ENCODE results near the gene FMO2.

Gene FMO2

GRCh38 chr1:171185091-171185490, at the start of gene FMO2:
Gene FMO2, plus strand, starts transcription at chr1:171185300. Its CDS starts 414 bp downstream, at chr1:171185714.
- no peak for DNase-seq

DNA sequence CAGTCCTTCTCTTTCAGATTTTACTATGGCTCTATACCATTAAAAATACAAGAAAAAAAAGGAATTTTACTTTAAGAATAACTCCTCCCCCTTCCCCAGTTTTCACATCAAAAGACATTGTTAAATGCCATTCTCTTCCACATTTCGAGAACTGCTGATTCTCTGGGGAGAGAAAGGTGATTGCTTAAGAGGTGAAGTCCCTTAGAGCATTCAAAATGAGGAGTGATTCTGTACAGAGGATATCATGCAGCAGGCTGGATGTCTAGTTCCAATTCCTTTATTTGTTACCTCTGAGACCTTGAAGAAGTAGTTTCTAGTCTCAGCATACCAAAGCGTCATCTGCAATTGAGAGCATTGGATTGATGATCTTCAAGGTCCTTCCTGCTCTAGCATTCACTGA, 47.5 kb upstream of the FMO2 start:
- no peak for DNase-seq

GRCh38 chr1:171138980-171139379, 46.1 kb upstream of the FMO2 start:
- no peak for DNase-seq

DNA sequence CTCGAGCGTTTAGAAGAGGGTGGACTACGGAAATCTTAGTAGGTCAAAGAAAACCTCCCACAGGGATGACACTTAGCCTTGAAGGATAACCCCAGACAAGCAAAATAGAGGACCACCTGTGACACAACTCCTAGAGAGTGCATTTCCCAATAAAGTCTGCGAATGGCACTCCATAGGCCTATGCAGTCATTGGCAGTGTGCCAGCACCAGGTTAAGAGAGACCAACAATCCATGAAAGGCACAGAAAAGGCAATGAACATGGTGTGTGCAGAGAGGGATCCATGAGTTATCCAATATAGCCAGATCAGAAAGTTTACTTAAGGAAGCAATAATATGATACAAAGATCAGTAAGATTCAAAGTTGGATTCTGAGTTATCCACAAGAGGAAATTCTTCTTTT, 45.2 kb upstream of the FMO2 start:
- DNase-seq = no peak

DNA sequence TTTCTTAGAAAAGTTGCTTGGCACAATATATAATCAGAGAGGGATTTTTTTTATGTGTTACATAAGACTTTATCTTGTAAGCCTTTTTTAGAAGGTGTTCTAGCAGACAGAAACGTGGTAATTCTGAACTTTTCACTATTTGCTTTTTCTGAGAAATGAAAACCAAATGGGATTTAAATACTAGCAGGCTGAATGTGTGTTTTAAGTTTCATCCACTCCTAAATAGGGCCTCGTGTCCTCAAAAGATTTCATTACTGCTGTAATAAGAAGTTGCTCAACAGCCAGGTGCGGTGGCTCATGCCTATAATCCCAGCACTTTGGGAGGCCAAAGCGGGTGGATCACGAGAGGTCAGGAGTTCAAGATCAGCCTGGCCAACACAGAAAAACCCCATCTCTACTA, 44.7 kb upstream of the FMO2 start:
- DNase-seq = no peak

GRCh38 chr1:171140956-171141687, 44.0 kb upstream of the FMO2 start:
- DNase-seq = no peak

DNA sequence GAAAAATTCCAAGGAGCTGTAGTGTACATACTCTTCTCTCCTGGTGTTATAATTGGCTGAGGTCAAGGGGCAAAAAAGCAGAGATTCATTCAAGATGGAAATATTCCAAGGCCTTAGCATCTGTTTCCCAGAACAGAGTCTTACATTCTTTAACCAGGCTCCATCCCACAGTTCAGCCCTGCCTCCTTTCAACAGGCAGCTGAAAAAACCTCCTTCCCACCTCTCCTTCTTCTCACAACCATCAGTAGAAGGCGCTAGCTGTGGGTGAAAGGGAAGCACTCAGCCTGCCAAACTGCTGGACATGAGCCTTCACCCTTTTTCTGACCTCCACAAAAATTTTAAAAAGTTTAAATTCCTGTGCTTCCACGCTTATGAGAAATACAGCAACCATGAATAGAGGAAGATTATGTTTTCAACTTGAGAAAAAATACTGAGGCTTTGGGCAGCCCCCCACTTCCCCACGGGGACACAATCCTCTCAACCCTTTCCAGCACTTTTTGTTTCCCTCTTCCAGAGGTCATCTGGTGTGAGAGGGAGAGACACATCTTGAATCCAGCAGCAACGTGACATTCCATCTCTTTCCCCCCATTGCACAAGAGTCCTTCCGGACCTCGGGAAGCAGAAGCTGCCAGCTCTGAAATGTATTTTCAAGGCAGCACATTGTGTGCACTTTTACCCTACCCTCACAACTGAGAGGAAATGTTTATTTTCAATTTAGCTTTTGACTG, 43.2 kb upstream of the FMO2 start:
- DNase-seq = no peak

DNA sequence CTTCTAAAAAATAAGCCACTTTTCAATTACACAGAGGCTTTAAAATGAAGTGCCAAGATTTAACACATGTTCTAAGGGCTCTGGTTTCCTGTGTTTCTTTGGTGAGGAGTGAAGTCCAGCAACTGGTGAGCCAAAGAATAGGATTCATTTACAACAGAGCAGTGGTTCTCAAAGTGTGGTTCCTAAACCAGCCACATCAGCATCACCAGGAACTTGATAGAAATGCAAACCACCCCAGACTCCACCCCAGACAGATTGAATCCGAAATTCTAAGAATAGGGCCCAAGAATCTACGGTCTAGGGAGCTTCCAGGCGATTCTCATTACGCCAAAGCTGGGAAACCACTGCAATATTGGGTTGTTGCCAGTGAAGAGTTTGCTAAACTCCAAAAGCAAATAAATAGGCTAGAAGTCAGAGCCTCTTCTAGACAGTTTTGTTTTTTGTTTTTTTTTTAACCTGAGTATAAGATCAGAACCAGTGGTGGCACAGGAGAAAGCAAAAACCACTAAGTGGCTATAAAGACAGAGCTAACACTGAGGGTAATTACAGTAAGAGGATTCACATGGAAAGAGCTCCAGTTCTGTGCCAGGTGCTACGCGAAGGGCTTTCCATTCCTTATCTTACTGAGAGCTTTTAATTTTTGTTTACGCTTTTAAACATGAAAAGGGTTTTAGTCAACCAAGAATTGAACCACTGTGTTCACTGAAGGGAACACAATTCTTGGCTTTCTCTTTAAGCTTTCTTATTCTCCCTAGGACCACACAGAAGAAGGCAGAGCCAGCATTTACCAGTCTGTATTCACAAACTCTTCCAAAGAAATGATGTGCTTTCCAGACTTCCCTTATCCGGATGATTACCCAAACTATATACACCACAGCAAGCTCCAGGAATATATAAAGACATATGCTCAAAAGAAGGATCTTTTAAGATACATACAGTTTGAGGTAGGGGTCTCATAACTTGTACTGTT, 42.4 kb upstream of the FMO2 start:
- no peak for DNase-seq

DNA sequence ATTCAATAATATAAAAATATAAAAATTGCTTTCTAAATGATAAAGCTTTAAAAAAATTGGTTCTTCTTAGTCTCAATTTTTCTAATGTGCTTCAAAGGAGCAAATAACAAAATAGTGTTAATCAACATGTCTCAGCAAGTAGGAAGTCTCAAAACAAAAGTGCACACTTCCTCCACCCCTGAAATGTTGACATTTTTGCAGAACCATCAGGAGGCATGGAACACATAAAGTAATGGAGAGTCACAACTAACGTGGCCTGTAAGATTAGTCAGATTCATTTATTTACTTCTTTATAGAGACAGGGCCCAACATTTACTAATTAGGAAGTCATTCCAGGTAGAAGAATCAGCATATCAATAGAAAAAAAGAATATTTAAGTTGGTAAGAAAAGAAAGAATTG, 34.9 kb upstream of the FMO2 start:
- DNase-seq = no peak

GRCh38 chr1:171152549-171152948, 32.6 kb upstream of the FMO2 start:
- no peak for DNase-seq

DNA sequence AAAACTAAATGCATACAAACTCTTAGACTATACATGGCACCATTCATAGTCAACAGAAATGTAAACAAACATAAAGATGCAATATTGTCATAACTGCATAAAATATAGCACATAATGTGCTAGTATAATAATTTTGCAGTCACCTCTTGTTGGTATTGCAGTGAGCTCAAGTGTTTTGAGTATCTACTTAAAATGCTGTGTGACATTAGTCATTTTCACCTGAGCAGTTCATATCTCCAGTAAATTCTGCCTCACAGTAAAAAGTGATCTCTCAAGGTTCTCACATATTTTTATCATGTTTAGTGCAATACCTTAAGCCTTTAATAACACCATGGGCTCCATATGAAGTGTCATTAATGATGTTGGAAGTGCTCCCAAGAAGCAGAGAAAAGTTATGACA, 29.6 kb upstream of the FMO2 start:
- DNase-seq = no peak

DNA sequence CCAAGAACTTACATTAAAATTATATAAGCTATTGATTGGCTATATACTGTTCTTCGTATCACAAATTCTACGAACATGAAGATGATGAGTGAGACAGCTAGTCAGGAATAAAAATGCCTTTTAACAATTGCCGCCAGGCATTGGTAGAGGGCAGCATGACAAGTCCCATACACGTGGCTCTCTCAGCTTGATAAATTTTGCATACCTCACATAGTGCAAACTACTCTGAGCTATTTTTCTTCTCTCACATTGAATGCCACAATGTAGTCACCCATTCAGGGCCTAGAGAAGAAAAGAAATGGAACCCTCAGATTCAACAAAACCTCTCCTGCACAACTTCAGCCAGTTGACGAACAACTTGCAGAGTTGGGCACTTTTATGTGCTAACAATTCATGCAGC, 27.0 kb upstream of the FMO2 start:
- DNase-seq = no peak

GRCh38 chr1:171158551-171158950, 26.5 kb upstream of the FMO2 start:
- no peak for DNase-seq

DNA sequence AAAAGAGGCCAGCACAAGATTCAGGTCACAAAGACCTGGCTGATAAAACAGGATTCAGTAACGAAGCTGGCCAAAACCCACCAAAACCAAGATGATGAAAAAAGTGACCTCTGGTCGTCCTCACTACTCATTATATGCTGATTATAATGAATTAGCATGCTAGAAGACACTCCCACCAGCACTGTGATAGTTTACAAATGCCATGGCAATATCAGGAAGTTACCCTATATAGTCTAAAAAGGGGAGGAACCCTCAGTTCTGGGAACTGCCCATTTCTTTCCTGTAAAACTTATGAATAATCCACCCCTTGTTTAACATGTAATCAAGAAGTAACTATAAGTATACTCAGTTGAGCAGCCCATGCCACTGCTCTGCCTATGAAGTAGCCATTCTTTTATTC, 26.0 kb upstream of the FMO2 start:
- DNase-seq = no peak

DNA sequence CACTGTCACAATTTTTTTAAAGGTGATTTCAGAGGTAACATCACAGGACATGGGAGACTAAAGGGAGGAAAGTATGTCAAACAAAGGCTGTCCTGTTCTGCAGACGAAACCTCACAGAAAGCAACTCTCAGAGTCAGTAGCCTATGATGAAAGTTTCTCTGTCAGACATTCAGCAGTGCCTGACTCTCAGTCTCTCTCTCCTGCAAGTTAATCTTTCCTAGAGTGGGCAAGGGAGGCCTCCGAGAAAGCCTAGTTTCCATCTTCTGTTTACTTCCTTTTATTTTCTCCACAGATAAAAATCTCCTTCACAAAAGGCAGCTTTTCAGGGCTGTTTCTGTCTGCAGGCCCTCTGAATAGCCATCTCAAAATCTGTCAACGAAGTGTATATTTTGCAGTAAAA, 24.9 kb upstream of the FMO2 start:
- DNase-seq = no peak

- no peak for DNase-seq
Measured at GRCh38 chr1:171160639-171161354, 24.3 kb upstream of the FMO2 start.

DNA sequence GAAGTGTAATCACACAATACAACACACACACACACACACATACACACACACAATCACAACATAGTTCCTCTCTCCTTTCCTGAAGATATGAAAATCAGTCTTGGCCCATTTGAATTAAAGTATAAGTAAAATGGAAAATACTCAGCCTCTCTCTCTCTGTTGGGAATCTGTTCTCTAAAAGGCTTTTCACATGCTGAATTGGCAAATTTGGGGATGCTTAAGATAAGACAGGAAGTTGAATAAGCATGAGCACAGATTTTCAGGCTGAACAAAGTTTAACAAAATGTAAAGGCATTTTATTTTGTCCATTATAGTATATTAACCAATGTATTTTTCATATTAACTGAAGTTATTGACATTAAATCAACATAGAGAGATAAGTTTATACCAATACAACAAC, 23.7 kb upstream of the FMO2 start:
- no peak for DNase-seq

DNA sequence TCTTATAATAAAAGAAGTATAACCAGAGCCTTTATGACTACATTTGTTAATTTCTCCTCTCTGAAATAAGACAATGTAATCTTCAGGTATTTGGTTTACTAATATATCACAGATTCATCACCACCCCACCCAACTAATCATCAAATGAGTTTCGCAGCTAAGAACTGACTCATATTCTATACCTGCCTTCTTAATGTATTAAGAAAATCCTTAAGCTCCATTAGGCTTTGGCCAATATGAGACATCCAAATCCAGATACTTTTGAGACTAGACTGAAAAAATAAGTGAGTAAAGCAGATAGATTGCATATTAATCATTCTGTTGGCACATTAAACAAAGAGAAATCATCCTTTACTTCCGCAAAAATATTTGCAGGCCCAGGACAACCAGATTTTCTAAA, 18.7 kb upstream of the FMO2 start:
- no peak for DNase-seq

DNA sequence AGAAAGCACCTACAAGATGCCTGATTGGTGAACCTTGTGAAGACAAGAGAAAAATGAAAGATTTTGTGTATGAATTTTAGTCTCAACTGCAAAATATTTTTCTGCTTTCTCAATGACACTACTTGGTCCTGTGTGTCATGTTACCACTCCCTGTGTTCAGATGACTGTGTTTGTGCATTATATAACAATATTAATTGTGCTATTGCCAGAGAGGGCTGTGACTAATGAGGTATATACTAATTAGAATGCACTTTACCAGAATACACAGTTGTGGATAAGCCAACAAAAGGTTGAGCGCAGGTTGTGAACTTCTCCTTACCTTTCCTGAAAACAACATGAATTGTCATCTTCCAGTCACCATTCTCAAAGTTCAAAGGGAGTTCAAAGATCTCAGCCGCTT, 17.3 kb upstream of the FMO2 start:
- no peak for DNase-seq

DNA sequence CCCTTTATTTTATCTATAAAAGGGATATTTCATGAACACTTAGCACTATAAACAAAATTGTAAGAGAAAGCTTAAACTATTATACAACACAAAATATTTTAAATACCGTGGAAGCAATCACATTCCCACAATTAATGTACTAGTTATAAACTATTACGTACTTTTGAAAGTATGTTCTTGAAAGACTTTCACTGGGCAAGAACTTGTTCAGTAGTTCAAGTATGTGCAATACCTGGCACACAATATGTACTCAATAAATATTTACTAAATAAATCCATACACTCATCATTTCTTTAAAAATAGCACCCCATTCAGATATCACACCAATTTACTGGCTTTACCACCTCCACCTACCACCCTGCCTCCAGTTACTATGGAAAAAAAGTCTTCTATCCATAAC, 12.6 kb upstream of the FMO2 start:
- no peak for DNase-seq

DNA sequence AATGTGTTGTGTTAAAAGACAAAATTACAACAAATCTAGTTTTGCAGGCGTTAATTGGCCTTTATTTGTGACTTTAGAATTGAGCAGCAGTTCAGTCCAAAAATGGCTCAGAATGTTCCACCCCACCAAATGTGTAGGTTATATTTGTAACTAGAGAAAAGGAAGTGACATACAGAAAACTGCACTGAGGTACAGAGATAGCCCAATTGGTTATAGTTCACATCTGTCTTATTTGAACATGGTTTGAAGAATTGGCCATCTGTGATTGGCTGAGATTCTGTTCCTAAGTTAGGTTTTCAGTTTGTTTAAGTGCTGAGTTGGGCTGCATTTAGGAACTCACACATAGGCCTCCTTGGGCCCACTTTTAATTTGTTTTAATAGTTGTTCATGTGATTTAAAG, 12.0 kb upstream of the FMO2 start:
- DNase-seq = no peak

GRCh38 chr1:171174560-171175294, 10.4 kb upstream of the FMO2 start:
- DNase-seq = no peak
